Hippocampal formation (tissue), 2 donors: ENCODE measurements around the gene FAAH.
A peak's percentile ranks its signal among the peaks of the same experiment; 100 is the strongest.

ENCODE experiments used
- DNase-seq, 2 donors: peaks; one replicate each; lab custom pipeline; 2025; lab: John Stamatoyannopoulos, UW

Gene FAAH

GRCh38 chr1:46422261-46422871 lies 28.2 kb downstream of the FAAH start:
- no peak for DNase-seq

DNA sequence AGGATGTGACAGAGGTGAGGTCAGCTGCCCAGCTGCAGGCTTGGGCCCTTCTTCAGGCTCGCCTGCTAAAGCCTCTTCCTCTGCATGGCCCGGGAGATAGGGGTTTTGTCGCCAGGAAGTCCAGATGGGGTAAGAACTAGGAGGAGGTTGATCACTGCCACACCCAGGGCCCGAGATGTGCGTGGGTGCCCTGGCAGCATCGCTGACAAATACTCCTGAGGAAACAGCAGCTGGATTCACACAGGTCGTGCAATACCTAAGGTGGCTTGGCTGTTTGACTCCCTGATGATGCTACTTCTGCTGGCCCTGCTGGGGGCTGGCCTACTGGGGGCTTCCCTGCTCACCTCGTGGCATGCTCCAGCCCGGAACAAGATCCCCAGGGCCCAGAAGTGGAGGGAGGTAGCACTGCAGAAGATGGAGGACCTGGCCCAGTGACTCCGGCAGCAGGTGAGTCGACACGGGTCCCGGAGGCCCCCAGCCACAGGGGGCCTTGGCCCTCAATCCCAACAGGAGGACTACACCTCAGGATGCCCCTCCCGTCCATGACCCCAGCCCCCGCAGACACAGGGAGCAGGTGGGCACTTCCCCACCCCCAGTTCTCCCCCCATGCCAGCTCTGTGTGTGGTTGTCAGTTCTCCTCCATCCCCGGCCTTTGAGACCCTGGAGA lies 29.6 kb downstream of the FAAH start:
- DNase-seq, result no peak

GRCh38 chr1:46424730-46425129 lies 30.6 kb downstream of the FAAH start:
- no peak for DNase-seq

DNA sequence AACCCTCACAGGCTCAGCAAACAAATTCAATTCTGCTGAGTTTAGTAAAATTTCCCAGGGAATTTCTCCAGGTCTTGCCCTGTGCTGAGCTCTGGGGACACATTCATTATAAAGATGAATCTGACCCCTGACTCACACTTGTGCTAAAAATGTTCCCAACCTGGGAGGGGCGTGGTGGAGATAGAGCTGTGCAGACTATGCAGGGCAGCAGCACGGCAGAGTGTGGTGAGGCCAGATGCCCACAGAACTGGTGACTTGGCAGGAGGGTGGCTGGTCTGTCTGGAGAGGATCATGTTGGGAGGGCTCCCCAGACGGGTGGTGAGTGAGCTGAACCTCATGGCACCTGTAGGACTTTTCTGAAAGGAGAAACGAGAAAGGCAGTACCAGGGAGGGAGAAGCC lies 31.6 kb downstream of the FAAH start:
- no peak for DNase-seq

DNA sequence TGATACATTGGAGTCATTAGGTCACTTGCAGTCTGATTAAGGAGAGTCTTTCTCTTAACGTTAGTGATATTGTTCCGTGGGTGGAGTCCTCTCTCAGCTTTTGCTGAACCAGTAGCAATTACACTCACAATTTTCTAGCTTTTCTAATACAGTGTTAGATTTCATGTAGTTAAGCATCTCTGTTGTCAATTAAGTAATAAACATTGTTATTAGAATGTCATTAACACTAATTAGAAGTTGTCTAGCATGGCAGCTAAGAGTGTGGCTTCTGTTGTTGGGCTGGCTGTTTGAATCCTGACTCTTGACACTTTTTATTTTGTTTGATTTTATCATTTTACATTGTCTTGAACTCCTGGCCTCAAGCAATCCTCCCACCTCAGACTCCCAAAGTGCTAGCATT lies 33.4 kb downstream of the FAAH start:
- no peak for DNase-seq

- no peak for DNase-seq
Observed at GRCh38 chr1:46429436-46429835, 35.3 kb downstream of the FAAH start.

- DNase-seq, result no peak
Observed at GRCh38 chr1:46431695-46432094, 37.6 kb downstream of the FAAH start.

GRCh38 chr1:46432781-46433327 lies 38.7 kb downstream of the FAAH start:
- DNase-seq, result no peak

- DNase-seq, result no peak
Observed at GRCh38 chr1:46434358-46434757, 40.2 kb downstream of the FAAH start.

- no peak for DNase-seq
Observed at GRCh38 chr1:46436844-46437243, 42.7 kb downstream of the FAAH start.

DNA sequence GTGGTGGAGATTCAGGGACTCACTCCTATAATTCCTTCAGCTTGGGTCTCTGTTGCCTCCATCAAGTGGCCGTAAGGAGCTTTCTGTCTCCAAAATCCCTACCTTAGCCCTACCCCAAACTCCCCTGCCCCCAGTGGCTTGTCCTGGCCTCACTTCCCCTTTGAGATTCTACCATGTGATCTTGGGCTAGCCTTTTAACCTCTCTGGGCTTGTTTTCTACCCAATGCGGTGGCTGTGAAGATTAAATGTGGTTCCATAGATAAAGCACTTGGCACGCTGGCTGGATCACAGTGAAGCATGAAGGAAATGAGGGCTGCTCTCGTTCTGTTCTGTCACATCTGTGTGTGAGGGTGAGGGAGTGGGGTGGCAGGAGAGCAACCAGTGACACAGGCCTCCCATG lies 43.6 kb downstream of the FAAH start:
- no peak for DNase-seq

GRCh38 chr1:46438346-46438745 lies 44.2 kb downstream of the FAAH start:
- no peak for DNase-seq

GRCh38 chr1:46440478-46440877 lies 46.4 kb downstream of the FAAH start:
- DNase-seq, result no peak

- DNase-seq, result peak in 1 of 2 donors; percentile 57
Observed at GRCh38 chr1:46442317-46443161, 48.4 kb downstream of the FAAH start.

- DNase-seq, result no peak
Observed at GRCh38 chr1:46444466-46444865, 50.3 kb downstream of the FAAH start.

DNA sequence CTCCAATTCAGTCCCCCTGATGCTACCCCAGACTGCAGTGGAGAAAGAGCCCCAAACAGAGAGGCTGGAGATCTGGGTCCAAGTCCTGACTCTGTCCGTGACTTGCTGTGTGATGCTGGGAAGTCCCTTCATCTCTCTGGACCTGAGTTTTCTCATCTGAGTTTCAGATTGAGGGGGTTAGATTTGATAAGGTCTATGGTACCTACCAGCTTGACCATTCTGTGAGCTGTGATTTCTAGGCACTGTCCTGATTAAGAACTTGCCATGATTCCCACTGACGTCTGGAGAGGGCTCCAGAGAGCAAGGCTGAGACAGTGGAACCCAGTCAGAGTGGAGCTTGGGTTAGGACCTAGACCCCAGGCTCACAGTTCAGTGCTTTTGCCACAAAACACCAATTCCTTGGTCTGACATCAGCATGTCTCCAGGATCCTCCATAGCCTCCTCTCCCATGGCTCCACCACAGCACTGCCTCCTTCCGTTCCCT lies 51.7 kb downstream of the FAAH start:
- DNase-seq, result no peak

DNA sequence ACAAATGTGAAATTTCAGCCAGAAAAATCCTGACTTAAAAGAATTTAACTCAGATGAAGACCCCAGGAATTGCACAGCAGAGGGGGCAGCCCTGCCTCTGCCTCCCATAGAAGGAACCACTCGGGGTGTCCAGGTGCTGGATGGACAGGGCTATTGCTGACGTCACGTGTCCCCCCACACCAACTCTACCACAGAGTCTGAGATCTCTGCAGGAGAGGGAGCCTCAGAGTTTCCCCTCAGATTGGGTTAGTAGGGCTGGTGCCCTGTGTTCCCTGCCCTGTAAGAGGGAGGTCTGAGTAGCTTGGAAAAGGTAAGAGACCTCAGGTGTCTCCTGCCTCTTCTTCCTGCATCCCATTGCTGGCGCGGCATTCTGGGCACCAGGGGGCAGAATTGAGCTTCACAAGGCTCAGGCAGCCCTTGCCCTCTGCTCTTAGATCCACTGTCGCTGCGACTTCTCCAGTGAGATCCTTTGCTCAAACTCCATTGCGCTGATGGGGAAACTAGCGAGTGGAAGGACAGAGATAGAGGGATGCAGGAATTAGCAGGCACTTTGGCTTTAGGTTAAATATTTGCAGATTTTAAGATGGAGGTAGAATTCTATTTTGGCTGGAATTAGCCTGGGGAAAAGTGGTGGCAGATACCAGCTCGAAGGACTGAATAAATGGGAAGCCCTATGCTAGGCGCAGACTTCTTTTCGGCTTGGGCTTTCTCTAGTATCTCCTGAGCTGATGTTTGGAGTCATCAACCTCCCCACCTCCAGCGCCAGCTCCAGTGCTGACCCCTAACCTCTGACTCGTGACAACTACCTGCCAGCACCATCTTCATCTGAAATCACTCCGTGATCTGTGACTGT lies 52.8 kb downstream of the FAAH start:
- peak in 1 of 2 donors; percentile 57 for DNase-seq

- no peak for DNase-seq
Observed at GRCh38 chr1:46447499-46448108, 53.5 kb downstream of the FAAH start.

- DNase-seq, result no peak
Observed at GRCh38 chr1:46448109-46448911, 54.2 kb downstream of the FAAH start.
